Naive thymus-derived CD8-positive, alpha-beta T cell (primary cell): Measurements from ENCODE around the gene S1PR2. TPM values are rescaled to one million over a fixed set of nuclear protein-coding genes. Genes with fewer than 3 reads are reported as not detected.

Experiments used
- ATAC-seq, 2 donors: fragments of 150-1000 bp; cut with Tn5 transposase in 1 of 2; sonication (Bioruptor Pico), chemical (Tn5 transposase) in 1 of 2; 1 replicate in 1 of 2; 2 replicates in 1 of 2; pipeline ENCODE4 v1.10.0; 2021; ENCODE audit warnings: mild to moderate bottlenecking in 2 of 2, moderate library complexity in 2 of 2
- POLR2A ChIA-PET: fragments of 350-600 bp; sonication (Branson Sonifier 250); formaldehyde crosslinking; loops from one replicate; lab custom pipeline; 2021; ENCODE audit warnings: antibody characterized with exemption; lab: Charles Lee
- DNase-seq, 10 donors: peaks; one replicate each; pipeline versions ENCODE4 v3.0.0 to v3.0.0-alpha.2; 2020 to 2022
- H3K27ac Mint-ChIP-seq, 10 donors: one replicate each; pipeline ENCODE4 v1.8.0; 2020 to 2022; ENCODE audit warnings: mild to moderate bottlenecking in 10 of 10, mixed read lengths in 10 of 10, moderate library complexity in 4 of 10, inconsistent platforms in 1 of 10
- H3K27me3 Mint-ChIP-seq, 5 donors: one replicate each; pipeline ENCODE4 v1.8.0; 2021 to 2022; ENCODE audit warnings: mixed read lengths in 5 of 5
- H3K36me3 Mint-ChIP-seq, 3 donors: one replicate each; pipeline ENCODE4 v1.8.0; 2020 to 2022; ENCODE audit warnings: mixed read lengths in 3 of 3, mild to moderate bottlenecking in 2 of 3, inconsistent platforms in 1 of 3
- H3K4me1 Mint-ChIP-seq, 4 donors: one replicate each; pipeline ENCODE4 v1.8.0; 2021 to 2022; ENCODE audit warnings: mixed read lengths in 4 of 4
- H3K4me3 Mint-ChIP-seq, 10 donors: one replicate each; pipeline ENCODE4 v1.8.0; 2020 to 2022; ENCODE audit warnings: mild to moderate bottlenecking in 10 of 10, mixed read lengths in 10 of 10, moderate library complexity in 6 of 10, inconsistent platforms in 1 of 10
- H3K9me3 Mint-ChIP-seq, 9 donors: one replicate each; pipeline ENCODE4 v1.8.0; 2020 to 2022; ENCODE audit warnings: mixed read lengths in 9 of 9, mild to moderate bottlenecking in 3 of 9, inconsistent platforms in 1 of 9, moderate library complexity in 1 of 9
- polyA plus RNA-seq, 3 donors: library from polyadenylated mRNA; unstranded; fragments of 300-500 nt; fragmentation: Illumina TruSeq; gene quantifications; one replicate each; pipeline ENCODE4 v1.2.3, GENCODE V29; 2021
- total RNA-seq, 8 experiments: library from RNA in 2 of 8; stranded (reverse) in 2 of 8; gene quantifications; one replicate each; pipeline ENCODE4 v1.2.3 and lab custom pipeline; 2021 to 2026

Gene S1PR2
- total and polyA plus RNA-seq, 5 experiments from 2014 or later = 0.18 to 3.0 (median 0.60) TPM

- Mint-ChIP-seq H3K27me3 (no peaks in the 10 kb centered on the region), H3K4me1 (peaks cover 4 to 26% (median 24%) of the 10 kb centered on the region in 4 donors), H3K27ac (peak overlapping the region in 1 of 10 donors; percentile 9), H3K9me3 (no peaks in the 10 kb centered on the region), H3K36me3 (no peaks in the 10 kb centered on the region), H3K4me3 (no peak overlapping the region)
- POLR2A ChIA-PET = interaction anchor here (3.8 kb wide), 1 partner anchor 119 kb away, joined by 52 read pairs; no protein-coding TSS in a partner anchor
- ATAC-seq (no peak), DNase-seq (no peak)
Observed at GRCh38 chr19:10268071-10268470, 36.9 kb upstream of the S1PR2 start.

- Mint-ChIP-seq H3K9me3 (no peaks in the 10 kb centered on the region), H3K4me3 (no peak overlapping the region), H3K27ac (no peak overlapping the region), H3K36me3 (no peaks in the 10 kb centered on the region), H3K27me3 (no peaks in the 10 kb centered on the region), H3K4me1 (peaks cover 4 to 24% (median 16%) of the 10 kb centered on the region in 4 donors)
- POLR2A ChIA-PET = no interaction called here
- no peak for ATAC-seq
- no peak for DNase-seq
Observed at GRCh38 chr19:10266706-10267105, 35.6 kb upstream of the S1PR2 start.

- H3K4me1 Mint-ChIP-seq = peaks cover 0 to 4% (median 2%) of the 10 kb centered on the region in 4 donors
- no peak overlapping the region for H3K4me3 Mint-ChIP-seq
- no peak overlapping the region for H3K27ac Mint-ChIP-seq
- no peaks in the 10 kb centered on the region for H3K27me3 Mint-ChIP-seq
- H3K36me3 Mint-ChIP-seq = peaks cover 0 to 15% (median 0%) of the 10 kb centered on the region in 3 donors
- no peaks in the 10 kb centered on the region for H3K9me3 Mint-ChIP-seq
- POLR2A ChIA-PET = interaction anchor here (0.7 kb wide), 1 partner anchor 126 kb away, joined by 3 read pairs; no protein-coding TSS in a partner anchor
- ATAC-seq (no peak), DNase-seq (no peak)
Observed at GRCh38 chr19:10262771-10263170, 31.6 kb upstream of the S1PR2 start.

- Mint-ChIP-seq H3K27me3 (no peaks in the 10 kb centered on the region), H3K9me3 (no peaks in the 10 kb centered on the region), H3K4me1 (peaks cover 4 to 15% (median 7%) of the 10 kb centered on the region in 4 donors), H3K27ac (no peak overlapping the region), H3K36me3 (peaks cover 5 to 38% (median 8%) of the 10 kb centered on the region in 3 donors), H3K4me3 (no peak overlapping the region)
- DNase-seq (no peak), ATAC-seq (no peak)
- POLR2A ChIA-PET = interaction anchor here (0.6 to 1.4 kb wide), 2 partner anchors 137 to 174 kb away, joined by 3 to 4 read pairs; no protein-coding TSS in a partner anchor
Observed at GRCh38 chr19:10260141-10260584, 29.0 kb upstream of the S1PR2 start.

- H3K4me1 Mint-ChIP-seq = peaks cover 6 to 16% (median 7%) of the 10 kb centered on the region in 4 donors
- POLR2A ChIA-PET = interaction anchor here (0.6 to 1.4 kb wide), 10 partner anchors 9 to 717 kb away, joined by 3 to 5 read pairs (median 3); partner anchors contain the start of gene TYK2
- H3K36me3 Mint-ChIP-seq = peaks cover 5 to 47% (median 10%) of the 10 kb centered on the region in 3 donors
- ATAC-seq (peak; percentile 88 to 97), DNase-seq (peak; percentile 68 to 95 (median 84))
- peak overlapping the region in 2 of 10 donors; percentile 15 to 59 for H3K27ac Mint-ChIP-seq
- no peak overlapping the region for H3K4me3 Mint-ChIP-seq
- no peaks in the 10 kb centered on the region for H3K9me3 Mint-ChIP-seq
- no peaks in the 10 kb centered on the region for H3K27me3 Mint-ChIP-seq
Observed at GRCh38 chr19:10259162-10259905, 28.2 kb upstream of the S1PR2 start.

GRCh38 chr19:10258080-10258710 lies 27.1 kb upstream of the S1PR2 start:
- Mint-ChIP-seq H3K4me1 (peaks cover 11 to 26% (median 15%) of the 10 kb centered on the region in 4 donors), H3K27ac (no peak overlapping the region), H3K9me3 (no peaks in the 10 kb centered on the region), H3K36me3 (peaks cover 5 to 54% (median 10%) of the 10 kb centered on the region in 3 donors), H3K27me3 (no peaks in the 10 kb centered on the region), H3K4me3 (peak overlapping the region in 1 of 10 donors; percentile 29)
- DNase-seq = no peak
- POLR2A ChIA-PET = interaction anchor here (0.6 to 1.4 kb wide), 7 partner anchors 8 to 130 kb away, joined by 3 to 4 read pairs (median 3); partner anchors contain the start of genes FDX2 and TYK2
- ATAC-seq = no peak

GRCh38 chr19:10256970-10257615 lies 26.0 kb upstream of the S1PR2 start:
- Mint-ChIP-seq H3K4me3 (peak overlapping the region in 2 of 10 donors; percentile 45 to 50), H3K27ac (peak overlapping the region in 4 of 10 donors; percentile 47 to 86 (median 63)), H3K9me3 (no peaks in the 10 kb centered on the region), H3K27me3 (no peaks in the 10 kb centered on the region), H3K4me1 (peaks cover 11 to 31% (median 22%) of the 10 kb centered on the region in 4 donors), H3K36me3 (peaks cover 5 to 58% (median 10%) of the 10 kb centered on the region in 3 donors)
- ATAC-seq (no peak), DNase-seq (no peak)
- POLR2A ChIA-PET = interaction anchor here (1.4 kb wide), 1 partner anchor 58 kb away, joined by 3 read pairs; the partner anchor contains the start of gene FDX2

GRCh38 chr19:10256551-10256950 lies 25.4 kb upstream of the S1PR2 start:
- no peak overlapping the region for H3K4me3 Mint-ChIP-seq
- POLR2A ChIA-PET = no interaction called here
- DNase-seq = no peak
- peaks cover 5 to 58% (median 10%) of the 10 kb centered on the region in 3 donors for H3K36me3 Mint-ChIP-seq
- no peak overlapping the region for H3K27ac Mint-ChIP-seq
- no peak for ATAC-seq
- H3K9me3 Mint-ChIP-seq = no peaks in the 10 kb centered on the region
- no peaks in the 10 kb centered on the region for H3K27me3 Mint-ChIP-seq
- peaks cover 12 to 35% (median 27%) of the 10 kb centered on the region in 4 donors for H3K4me1 Mint-ChIP-seq

- POLR2A ChIA-PET = no interaction called here
- Mint-ChIP-seq H3K9me3 (no peaks in the 10 kb centered on the region), H3K27ac (peak overlapping the region in 1 of 10 donors; percentile 29), H3K4me3 (no peak overlapping the region), H3K4me1 (peaks cover 12 to 40% (median 30%) of the 10 kb centered on the region in 4 donors), H3K36me3 (peaks cover 5 to 58% (median 10%) of the 10 kb centered on the region in 3 donors), H3K27me3 (no peaks in the 10 kb centered on the region)
- no peak for DNase-seq
- no peak for ATAC-seq
Observed at GRCh38 chr19:10255358-10255757, 24.2 kb upstream of the S1PR2 start.

- no peak for ATAC-seq
- Mint-ChIP-seq H3K9me3 (no peaks in the 10 kb centered on the region), H3K4me3 (peak overlapping the region in 7 of 10 donors; percentile 25 to 98 (median 45)), H3K27ac (peak overlapping the region in 2 of 10 donors; percentile 25 to 29), H3K4me1 (peaks cover 12 to 43% (median 32%) of the 10 kb centered on the region in 4 donors), H3K36me3 (peaks cover 5 to 55% (median 10%) of the 10 kb centered on the region in 3 donors), H3K27me3 (no peaks in the 10 kb centered on the region)
- no peak for DNase-seq
- POLR2A ChIA-PET = no interaction called here
Observed at GRCh38 chr19:10254244-10254643, 23.1 kb upstream of the S1PR2 start.

GRCh38 chr19:10252707-10253106 lies 21.6 kb upstream of the S1PR2 start:
- Mint-ChIP-seq H3K9me3 (no peaks in the 10 kb centered on the region), H3K27me3 (no peaks in the 10 kb centered on the region), H3K27ac (peak overlapping the region; percentile 37 to 99 (median 94)), H3K4me3 (peak overlapping the region; percentile 94 to 100 (median 98)), H3K36me3 (peaks cover 5 to 43% (median 10%) of the 10 kb centered on the region in 3 donors), H3K4me1 (peaks cover 12 to 39% (median 29%) of the 10 kb centered on the region in 4 donors)
- ATAC-seq (no peak), DNase-seq (no peak)
- POLR2A ChIA-PET = interaction anchor here (0.5 to 1.1 kb wide), 4 partner anchors 13 to 449 kb away, joined by 3 to 4 read pairs (median 3); partner anchors contain the start of gene DNMT1
